Activated T-cell treated with anti-CD3 and anti-CD28 coated beads for 1 hour (primary cell): Measurements from ENCODE around the gene MIB1.
"Not testable (repeated sequence)": the region's sequence is repeated elsewhere in the genome, so short reads cannot be mapped to it uniquely, and the experiment has no call there.

Experiments
- DNase-seq: peaks from one replicate; pipeline ENCODE4 v3.0.0-alpha.2; 2020; ENCODE audit warnings: low read depth

The MIB1 gene

GRCh38 chr18:21743166-21743832 lies 2.7 kb downstream of the MIB1 start:
- no peak for DNase-seq

GRCh38 chr18:21745231-21745630 lies 4.6 kb downstream of the MIB1 start:
- DNase-seq, result no peak

GRCh38 chr18:21747268-21747667 lies 6.7 kb downstream of the MIB1 start:
- no peak for DNase-seq

GRCh38 chr18:21747764-21748693 lies 7.4 kb downstream of the MIB1 start:
- no peak for DNase-seq

- no peak for DNase-seq
Measured at GRCh38 chr18:21757833-21758232, 17.2 kb downstream of the MIB1 start.

- DNase-seq, result no peak
Measured at GRCh38 chr18:21759836-21760235, 19.2 kb downstream of the MIB1 start.

GRCh38 chr18:21760321-21760720 lies 19.7 kb downstream of the MIB1 start:
- DNase-seq, result no peak

- DNase-seq, result no peak
Measured at GRCh38 chr18:21761471-21762115, 21.0 kb downstream of the MIB1 start.

- DNase-seq, result no peak
Measured at GRCh38 chr18:21762181-21762772, 21.7 kb downstream of the MIB1 start.

GRCh38 chr18:21763846-21764646 lies 23.5 kb downstream of the MIB1 start:
- DNase-seq, result no peak

- no peak for DNase-seq
Measured at GRCh38 chr18:21769206-21769605, 28.6 kb downstream of the MIB1 start.

GRCh38 chr18:21774722-21775121 lies 34.1 kb downstream of the MIB1 start:
- DNase-seq, result no peak

GRCh38 chr18:21777814-21778213 lies 37.2 kb downstream of the MIB1 start:
- DNase-seq, result no peak

GRCh38 chr18:21786526-21786925 lies 45.9 kb downstream of the MIB1 start:
- no peak for DNase-seq

- not testable (repeated sequence) for DNase-seq
Measured at GRCh38 chr18:21796089-21796488, 55.5 kb downstream of the MIB1 start.

GRCh38 chr18:21798126-21798525 lies 57.5 kb downstream of the MIB1 start:
- DNase-seq, result no peak

- no peak for DNase-seq
Measured at GRCh38 chr18:21799721-21800120, 59.1 kb downstream of the MIB1 start.

GRCh38 chr18:21803495-21803894 lies 62.9 kb downstream of the MIB1 start:
- no peak for DNase-seq

GRCh38 chr18:21805771-21806366 lies 65.3 kb downstream of the MIB1 start:
- no peak for DNase-seq

GRCh38 chr18:21808185-21808584 lies 67.6 kb downstream of the MIB1 start:
- DNase-seq, result no peak

GRCh38 chr18:21809725-21810124 lies 69.1 kb downstream of the MIB1 start:
- no peak for DNase-seq
